ENCODE measurements around the gene DDX4.

DDX4 gene

DNA sequence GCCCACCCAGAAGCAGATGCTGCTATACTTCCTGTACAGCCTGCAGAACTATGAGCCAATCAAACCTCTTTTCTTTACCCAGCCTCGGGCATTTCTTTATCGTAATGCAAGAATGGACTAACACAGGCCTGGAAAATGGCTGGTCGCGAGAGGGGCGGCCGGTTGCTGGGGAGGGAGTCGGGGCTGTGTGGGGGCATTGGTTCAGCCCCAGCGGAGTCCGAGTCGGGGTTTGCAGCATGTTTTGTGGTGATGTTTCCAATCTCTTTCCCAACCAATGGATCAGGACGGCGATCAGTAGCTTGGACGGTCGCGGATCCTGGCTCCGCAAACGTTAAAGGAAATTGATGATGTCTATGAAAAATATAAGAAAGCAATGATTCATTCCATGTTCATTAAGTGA lies 94.6 kb downstream of the DDX4 start:
- TF ChIP-seq, protein P1, sequence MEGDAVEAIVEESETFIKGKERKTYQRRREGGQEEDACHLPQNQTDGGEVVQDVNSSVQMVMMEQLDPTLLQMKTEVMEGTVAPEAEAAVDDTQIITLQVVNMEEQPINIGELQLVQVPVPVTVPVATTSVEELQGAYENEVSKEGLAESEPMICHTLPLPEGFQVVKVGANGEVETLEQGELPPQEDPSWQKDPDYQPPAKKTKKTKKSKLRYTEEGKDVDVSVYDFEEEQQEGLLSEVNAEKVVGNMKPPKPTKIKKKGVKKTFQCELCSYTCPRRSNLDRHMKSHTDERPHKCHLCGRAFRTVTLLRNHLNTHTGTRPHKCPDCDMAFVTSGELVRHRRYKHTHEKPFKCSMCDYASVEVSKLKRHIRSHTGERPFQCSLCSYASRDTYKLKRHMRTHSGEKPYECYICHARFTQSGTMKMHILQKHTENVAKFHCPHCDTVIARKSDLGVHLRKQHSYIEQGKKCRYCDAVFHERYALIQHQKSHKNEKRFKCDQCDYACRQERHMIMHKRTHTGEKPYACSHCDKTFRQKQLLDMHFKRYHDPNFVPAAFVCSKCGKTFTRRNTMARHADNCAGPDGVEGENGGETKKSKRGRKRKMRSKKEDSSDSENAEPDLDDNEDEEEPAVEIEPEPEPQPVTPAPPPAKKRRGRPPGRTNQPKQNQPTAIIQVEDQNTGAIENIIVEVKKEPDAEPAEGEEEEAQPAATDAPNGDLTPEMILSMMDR (IDR thresholded peaks at IDR 0.05; ENCODE audit: control extremely low read depth, extremely low read depth, low read depth, missing control alignments) = no peak
- CTCF ChIA-PET = no interaction called here
- POLR2A ChIA-PET = no interaction called here

DNA sequence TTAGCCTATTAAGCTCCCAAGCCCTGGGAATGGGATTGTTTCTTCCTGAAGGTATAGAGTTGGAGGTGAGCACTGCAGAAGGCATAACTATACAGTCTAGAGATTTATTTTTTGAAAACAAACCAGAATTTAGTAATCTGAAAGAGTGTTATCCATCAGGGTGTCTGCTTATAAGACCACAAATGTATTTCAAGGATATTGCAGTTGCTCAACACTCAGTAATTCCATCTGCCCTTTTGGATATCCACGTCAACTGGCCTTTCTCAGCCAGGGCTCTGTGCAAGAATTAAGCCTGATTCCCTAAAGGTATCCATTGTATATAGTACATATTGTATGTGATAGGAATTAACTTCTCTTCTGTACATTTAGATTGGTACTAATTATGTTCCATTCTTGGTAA lies 98.3 kb downstream of the DDX4 start:
- POLR2A ChIA-PET = no interaction called here
- TF ChIP-seq, protein P1 (IDR thresholded peaks at IDR 0.05; ENCODE audit: control extremely low read depth, extremely low read depth, low read depth, missing control alignments) = no peak

More for the DNA sequence above, 94.6 kb downstream of the DDX4 start:
- no peak for DNase-seq (ENCODE audit: extremely low spot score)

DNA sequence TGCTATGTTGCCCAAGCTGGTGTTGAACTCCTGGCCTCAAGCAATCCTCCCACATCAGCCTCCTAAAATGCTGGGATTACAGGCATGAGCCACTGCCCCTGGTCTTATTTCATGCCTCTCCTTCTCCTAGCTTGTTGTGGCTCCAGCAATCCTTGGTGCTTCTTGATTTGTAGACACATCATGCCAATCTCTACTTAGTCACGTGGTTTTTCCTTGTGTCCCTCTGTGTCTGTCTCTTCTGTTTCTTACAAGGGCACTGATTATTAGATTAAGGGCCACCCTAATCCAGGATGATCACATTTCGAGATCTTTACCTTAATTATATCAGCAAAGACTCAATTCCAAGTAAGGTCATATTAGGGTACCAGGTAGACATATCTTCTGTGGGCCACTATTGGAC lies 104.1 kb downstream of the DDX4 start:
- no peak for DNase-seq (ENCODE audit: extremely low spot score)
- TF ChIP-seq, protein P1 (IDR thresholded peaks at IDR 0.05; ENCODE audit: control extremely low read depth, extremely low read depth, low read depth, missing control alignments) = no peak
- POLR2A ChIA-PET = no interaction called here
- CTCF ChIA-PET = no interaction called here

More for the DNA sequence above, 98.3 kb downstream of the DDX4 start:
- CTCF ChIA-PET = no interaction called here
- no peak for DNase-seq (ENCODE audit: extremely low spot score)

DNA sequence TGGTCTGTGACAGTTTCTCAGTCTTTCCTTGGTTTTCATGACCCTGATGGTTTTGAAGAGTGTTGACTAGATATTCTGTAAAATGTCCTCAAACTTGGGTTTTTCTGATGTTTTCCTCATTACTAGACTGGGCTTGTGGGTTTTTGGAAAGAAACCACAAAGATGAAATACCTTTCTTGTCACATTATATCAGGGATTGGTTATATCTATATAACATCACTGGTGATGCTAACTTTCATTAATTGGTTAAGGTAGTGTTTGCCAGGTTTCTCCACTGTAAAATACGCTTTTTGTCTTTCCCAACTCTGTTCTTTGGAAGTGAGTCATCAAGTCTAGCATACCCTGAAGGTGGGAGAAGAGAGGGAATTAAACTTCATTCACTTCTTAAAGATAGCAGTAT lies 110.0 kb downstream of the DDX4 start:
- CTCF ChIA-PET = no interaction called here
- POLR2A ChIA-PET = no interaction called here
- TF ChIP-seq, protein P1 (IDR thresholded peaks at IDR 0.05; ENCODE audit: control extremely low read depth, extremely low read depth, low read depth, missing control alignments) = no peak
- no peak for DNase-seq (ENCODE audit: extremely low spot score)

DNA sequence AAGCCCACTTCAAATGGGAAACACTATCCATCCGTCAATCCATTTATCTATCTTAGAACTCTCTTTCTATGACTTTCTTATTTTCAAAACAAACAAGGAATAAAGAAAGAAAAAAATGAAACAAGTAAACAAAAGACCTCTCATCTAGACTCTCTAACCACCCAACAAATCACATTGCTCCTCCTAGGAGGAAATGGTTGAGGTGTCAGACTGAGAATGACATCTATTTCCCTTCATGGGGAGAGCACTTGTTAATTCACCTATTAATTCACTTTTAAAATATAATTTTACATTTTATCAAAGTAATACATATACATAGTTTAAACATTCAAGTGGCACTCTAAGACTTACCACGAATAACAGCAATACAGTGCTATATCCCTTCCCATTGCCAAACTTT lies 110.9 kb downstream of the DDX4 start:
- TF ChIP-seq, protein P1 (IDR thresholded peaks at IDR 0.05; ENCODE audit: control extremely low read depth, extremely low read depth, low read depth, missing control alignments) = no peak
- POLR2A ChIA-PET = no interaction called here
- CTCF ChIA-PET = no interaction called here
- no peak for DNase-seq (ENCODE audit: extremely low spot score)

DNA sequence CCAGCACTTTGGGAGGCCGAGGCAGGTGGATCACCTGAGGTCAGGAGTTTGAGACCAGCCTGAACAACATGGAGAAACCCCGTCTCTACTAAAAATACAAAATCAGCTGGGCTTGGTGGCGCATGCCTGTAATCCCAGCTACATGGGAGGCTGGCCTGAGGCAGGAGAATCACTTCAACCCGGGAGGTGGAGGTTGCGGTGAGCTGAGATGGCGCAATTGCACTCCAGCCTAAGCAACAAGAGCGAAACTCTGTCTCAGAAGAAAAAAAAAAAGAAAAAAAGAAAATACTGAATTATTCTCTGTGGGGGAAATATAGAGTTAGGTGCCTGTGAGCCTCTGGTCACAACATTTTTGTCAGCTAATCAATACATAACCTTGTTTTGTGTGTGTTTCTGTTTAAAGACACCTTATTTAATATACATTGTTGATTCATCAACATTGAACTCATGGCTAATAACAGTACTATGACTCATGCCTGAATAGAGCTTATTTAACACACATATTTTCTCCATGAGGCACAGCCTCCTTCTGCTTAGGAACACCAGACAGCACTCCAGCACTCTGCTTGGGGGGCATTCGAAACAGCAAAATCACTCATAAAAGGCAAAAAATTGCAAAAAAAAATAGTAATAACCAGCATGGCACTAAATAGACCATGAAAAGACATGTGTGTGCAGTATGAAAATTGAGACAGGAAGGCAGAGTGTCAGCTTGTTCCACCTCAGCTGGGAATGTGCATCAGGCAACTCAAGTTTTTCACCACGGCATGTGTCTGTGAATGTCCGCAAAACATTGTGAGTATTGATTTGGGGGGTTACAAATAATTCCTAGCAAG lies 113.2 kb downstream of the DDX4 start, which contains the start of gene IL31RA:
TSS of gene IL31RA (plus strand) at position 519 of the 836 bp plus-strand sequence. CDS start at position 733, 214 bp downstream.
- POLR2A ChIA-PET = no interaction called here
- DNase-seq (ENCODE audit: extremely low spot score) = no peak
- CTCF ChIA-PET = no interaction called here
- TF ChIP-seq, protein P1 (IDR thresholded peaks at IDR 0.05; ENCODE audit: control extremely low read depth, extremely low read depth, low read depth, missing control alignments) = no peak
